Fibroblast of skin of left biceps (primary cell): ENCODE data around the gene ABCG1.

Source experiments
- DNase-seq, 2 experiments: peaks; one replicate each; pipeline ENCODE4 v3.0.0-alpha.2; 2013; ENCODE audit warnings: low read depth in 2 of 2

The ABCG1 gene

DNA sequence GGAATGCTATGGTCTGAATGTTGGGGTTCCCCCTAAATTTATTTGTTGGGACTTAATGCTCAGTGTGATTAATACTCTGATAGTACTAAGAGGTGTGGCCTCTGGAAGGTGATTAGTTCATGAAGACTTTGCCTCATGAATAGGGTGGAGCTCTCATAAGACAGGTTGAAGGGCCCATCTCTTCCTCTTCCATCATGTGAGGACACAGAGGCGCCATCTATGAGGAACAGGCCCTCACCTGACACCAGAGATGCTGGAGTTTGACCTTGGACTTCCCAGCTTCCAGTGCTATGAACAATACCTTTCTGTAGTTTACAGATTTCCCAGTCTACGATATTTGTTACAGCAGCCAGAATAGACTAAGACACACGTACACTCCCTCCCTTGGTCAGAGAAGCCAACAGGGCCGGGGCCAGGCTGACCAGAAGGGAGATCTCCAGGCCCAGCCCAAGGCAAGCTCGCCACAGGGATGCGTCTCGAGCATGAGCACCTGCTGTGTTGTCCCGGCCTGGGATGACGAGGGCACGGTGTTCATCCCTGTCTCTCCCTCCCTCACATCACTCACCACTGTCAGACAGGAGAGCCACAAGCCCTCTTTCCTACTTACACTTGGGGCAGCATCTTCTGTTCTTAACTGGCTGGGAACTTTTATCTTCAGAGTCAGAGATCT, 4.7 kb upstream of the ABCG1 start:
- no peak for DNase-seq

DNA sequence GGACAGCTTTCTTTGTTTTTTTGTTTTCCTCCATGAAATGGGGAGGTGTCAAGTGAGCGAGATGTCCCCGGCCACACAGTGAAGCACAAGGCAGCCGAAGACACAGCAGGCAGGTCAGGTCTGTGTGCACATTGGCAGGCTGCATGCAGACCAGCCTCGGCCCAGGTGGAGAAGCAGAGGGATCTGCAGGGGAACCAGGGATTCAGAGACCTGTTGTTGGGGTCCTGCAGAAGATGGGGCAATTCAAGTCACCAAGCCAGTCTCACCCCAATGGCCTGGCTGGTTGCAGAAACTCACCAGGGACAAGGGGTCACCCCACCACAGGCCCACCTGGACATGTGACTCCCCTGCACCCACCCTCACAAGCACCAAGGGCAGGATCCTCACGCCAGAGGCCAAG, 4.0 kb upstream of the ABCG1 start:
- DNase-seq: no peak

DNA sequence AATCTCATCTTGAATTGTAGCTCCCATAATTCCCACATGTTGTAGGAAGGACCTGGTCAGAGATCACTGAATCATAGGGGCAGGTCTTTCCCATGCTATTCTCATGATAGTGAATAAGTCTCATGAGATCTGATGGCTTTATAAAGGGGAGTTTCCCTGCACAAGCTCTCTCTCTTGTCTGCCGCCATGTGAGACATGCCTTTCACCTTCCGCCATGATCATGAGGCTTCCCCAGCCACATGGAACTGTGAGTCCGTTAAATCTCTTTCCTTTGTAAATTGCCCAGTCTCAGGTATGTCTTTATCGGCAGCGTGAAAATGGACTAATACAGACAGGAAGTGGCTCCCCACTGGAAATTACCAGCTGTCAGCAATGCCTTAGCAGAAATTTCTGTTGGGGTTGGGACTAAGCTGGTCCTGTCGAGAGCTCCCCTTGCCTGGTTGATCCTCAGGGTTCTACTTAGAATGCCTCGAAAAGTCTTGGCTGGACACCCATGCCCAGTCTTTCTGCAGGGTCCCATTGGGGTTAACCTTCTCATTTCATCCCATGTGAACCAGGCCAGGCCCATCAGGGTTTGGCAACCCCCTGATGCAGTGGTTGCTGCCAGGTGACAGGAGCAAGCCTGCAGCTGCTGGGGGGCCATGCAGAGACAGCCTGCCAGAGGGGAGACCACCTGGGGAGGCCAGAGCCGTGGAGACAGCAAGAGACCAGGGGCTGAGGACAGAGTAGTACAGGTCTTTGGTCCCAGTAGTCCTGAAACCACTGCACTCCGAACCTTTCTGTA, 2.8 kb upstream of the ABCG1 start:
- no peak for DNase-seq

DNA sequence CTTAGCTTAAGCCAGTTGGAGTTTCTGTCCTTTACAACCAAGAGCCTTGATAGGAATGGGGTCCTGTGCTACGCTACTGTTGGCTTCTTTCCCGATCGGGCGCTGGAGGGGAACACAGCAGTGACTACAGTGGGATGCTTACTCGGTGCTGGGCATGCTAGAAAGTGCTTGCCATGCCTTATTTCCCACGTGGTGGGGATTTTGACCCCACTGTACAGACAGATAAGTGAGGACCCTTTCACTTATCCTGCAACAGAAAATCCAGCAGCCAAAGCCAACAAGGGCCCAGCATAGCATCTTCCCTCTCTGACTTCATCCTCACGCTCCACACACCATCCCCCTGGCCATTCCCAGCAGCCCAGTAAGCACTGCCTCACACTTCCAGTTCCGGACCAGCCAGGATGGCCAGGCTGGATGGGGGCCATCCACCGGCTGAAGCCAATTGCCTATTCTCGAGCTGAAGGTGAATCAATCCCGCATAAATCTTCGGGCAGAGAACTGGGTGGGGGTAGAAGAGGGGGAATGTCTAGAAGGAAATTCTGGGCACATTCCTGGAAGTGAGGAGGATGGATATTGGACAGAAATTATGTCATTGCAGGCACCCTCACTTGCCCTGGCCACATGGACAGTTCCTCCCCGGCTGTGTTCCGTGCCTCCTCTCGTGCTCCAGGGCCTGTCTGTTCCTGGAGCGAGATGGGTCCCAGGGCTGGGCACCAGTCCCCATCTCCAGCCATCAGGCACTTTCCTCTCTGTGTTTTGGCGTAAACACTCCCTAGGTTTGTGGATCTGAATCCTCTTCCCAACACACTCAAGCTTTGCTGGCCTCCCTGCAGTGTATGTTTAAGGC, 2.0 kb upstream of the ABCG1 start:
- no peak for DNase-seq

DNA sequence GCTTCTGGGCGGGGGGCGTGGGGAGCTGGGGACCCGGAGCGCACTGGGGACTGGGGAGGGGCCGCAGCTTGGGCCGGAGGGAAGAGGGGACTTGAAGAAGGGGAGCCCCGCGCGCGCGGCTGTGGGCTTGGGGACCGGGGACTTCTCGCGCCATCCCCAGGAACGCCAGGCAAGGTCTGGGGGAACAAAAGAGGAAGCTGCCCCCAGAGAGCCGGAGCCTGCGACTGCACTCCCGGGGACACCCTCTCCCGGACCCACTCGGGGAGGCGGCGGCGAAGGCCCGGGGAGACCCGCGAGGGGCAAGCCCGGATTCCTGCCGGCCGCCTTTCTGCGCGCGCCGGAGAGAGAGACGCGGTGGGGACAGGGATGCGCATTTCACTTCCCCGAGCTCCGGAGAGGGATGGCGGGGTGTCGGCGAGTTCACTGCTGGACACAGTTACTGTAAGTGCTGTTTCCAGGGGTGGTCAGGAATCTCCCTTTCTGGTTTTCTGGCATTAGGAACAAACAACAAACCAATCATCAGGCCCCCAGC, 732 bp downstream of the ABCG1 start:
- no peak for DNase-seq

DNA sequence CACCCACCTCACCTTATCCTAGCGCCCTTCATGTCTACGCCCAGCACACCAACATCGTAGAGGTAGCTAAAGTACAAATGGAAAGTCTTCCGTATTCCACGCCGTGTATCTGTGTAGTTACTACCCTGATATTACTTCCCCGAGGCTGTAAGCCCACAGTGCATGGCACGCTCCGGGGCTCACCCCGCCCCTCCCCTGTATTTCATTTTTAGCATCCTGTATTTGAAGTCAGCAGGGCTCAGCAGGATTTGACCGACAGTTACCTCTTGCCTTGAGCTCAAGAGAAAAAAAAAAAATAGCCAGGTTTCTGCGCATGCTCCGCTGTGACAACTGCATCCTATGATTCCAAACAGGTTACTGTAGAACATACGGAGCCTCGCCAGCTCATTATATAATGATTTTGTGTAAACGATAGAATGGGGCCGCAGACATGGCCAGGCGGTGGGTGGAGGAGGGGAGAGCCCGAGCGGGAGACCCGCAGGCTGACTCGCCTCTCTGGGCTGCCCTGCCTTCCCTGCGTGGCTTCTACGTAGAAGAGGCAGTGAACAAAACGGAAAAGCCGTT, 1.3 kb downstream of the ABCG1 start:
- DNase-seq: no peak

DNA sequence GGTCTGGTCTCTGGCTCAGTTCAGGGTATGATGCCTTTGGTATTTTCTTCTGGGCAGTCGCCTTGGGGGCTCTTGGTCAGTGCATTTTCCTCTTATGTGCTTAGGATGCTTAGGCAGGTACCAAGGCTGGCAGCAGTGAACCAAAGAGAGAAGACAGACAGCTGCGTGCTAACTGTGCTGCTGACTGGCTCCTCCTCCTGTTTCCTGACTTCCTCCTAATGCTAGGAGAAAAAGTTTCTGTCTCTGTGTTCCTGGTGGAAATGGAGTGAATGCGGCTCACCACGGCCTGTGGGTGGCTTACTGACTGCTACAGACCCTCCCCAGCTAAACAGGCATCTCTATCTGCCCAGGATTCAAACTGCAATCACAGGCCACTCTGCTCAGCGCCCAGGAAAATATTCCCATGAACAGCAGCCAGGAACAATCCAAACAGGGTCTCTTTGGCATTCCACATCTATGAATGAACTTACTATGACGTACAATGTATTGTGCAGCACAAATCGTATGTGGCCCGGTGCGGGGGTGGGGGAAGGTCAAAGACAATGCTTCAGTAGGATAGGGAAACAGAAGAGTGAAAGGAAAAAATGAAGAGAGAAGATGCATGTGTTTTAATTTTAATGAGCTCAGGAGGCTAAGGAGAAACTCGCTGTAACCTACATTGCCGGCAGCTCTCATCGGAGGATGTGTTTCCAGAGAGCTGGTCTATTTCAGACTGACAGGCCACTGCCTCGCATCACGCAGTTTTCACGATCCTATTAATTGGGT, 2.8 kb downstream of the ABCG1 start:
- DNase-seq: no peak

DNA sequence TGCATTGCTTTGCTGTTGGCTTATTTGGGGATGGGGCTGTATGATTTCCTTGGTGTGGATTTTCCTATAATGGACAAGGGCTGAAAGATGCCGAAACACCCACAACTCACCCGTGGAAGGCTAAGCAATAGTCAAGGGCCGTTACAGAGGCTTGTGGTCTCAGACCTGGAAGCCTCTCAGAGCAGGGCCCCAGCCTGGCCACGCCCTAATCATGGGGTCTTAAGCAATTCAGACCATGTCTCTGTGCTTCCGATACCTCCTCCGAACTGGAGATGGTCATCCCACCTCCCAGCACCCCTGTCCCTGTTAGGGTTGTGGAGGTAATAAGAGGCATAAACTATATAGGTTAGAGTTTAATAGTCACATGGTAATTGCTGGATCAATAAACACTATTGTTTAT, 3.4 kb downstream of the ABCG1 start:
- no peak for DNase-seq

DNA sequence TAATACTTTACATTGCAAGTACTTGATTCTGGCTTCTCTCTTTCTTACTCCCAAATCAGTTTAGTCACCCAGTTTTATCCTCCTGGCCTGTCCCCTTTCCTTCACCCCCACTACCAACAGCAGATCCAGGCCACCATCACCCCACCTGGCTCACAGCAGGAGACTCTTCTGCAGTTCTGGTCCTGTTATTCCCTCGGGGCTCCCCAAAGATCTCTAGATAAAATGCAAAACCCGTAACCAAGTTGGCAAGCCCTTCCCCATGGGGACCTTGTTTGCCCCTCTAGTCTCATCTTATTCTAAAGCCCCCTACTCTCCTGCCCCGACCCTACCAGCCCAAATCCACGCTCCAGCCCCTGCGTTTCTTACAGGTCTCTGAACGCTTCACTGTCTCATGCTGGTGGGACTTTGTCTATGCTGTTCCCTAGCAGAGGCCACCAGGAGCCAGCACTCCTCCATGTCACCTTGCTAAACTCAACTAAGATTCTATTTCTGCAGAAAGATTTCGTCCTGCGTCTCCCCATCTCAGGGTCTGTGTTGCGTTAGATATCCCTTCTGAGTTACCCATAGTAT, 4.0 kb downstream of the ABCG1 start:
- DNase-seq: no peak

DNA sequence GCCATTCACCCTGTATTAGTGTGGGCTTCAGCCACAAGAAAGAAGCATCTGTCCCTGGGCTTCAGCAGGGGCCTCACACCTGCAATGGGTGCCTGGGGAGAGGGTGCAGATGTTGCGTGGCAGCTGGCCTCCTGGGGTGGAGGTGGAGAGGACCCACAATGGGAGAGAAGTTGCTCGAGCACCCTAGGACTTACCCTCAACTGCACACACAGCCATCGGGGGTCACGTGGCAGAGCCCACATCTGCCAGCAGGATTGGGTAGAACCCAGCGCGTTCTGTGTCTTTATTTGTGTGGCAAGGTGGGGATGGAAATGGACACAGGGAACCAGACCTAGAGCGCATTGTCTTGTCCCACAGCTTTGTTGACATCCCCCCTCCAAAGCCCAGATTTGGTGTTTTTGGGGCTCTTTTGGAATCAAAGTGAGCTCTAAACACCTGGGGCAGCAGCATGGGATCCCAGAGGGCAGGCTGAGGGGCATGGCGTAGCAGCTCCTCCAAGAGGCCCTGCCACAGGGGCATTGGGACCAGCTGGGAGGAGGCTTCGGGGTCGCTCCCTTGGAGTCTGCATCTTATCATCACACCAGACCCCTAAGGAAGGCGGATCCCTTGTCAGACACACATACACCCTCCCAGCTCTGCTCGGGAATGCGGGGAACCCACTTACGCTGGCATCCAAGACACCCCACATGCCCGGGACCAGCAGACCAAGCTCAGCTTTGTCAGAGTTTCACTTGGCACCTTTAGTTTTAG, 5.1 kb downstream of the ABCG1 start:
- no peak for DNase-seq

DNA sequence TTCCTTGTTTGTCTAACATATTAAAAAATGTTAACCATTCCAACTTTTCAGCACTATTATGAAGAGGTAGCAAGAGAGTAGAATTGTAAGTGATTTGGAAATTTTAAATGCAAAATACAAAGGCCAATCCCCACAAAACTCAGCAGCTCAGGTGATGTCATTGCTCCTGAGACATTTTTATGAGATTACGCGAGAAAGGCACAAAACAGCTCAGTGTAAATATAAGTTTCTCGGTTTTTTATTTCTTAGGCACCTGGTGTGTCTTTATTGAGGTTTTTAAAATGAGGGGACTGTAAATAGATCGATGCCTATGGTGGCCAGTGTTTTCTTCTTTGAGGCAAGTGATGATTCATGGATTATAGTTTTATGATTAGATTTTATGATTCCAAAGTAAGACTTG, 6.1 kb downstream of the ABCG1 start:
- no peak for DNase-seq

DNA sequence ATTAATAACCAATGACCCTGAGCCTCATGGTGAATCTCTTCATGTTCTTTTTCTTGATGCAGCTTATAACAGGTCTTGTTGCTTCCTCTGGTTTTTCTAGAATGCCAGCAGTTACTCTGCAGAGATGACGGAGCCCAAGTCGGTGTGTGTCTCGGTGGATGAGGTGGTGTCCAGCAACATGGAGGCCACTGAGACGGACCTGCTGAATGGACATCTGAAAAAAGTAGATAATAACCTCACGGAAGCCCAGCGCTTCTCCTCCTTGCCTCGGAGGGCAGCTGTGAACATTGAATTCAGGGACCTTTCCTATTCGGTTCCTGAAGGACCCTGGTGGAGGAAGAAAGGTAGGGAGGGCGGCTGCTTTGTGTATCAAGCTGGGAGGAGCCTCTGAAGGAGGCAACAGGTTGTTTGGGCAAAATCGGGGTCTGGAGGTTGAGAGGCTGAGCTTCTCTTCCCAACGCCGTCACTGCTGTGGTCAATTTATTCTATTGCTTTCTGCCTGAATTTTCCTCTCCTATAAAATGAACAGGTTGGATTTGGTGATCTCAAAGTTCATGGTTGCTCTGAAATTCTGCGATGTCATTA, 6.7 kb downstream of the ABCG1 start:
- DNase-seq: no peak

DNA sequence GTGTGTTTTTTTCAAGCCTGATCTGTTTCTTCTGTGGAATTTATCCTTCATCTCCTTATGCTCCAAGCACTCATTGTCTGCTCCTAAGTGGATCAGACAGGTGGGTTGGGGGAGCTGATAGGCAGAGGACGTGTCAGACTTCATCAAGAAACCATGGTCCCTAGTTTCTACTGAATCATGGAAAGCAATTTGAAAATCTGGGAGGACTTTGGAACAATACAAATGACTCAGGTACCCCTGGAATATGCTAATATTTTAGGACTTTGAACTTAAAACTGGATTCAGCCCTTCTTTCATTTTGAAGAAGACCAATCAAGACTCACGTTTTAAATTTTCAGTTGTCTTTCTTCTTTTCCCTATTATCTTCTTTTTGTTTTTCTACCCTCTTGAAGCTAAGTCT, 7.7 kb downstream of the ABCG1 start:
- DNase-seq: no peak

DNA sequence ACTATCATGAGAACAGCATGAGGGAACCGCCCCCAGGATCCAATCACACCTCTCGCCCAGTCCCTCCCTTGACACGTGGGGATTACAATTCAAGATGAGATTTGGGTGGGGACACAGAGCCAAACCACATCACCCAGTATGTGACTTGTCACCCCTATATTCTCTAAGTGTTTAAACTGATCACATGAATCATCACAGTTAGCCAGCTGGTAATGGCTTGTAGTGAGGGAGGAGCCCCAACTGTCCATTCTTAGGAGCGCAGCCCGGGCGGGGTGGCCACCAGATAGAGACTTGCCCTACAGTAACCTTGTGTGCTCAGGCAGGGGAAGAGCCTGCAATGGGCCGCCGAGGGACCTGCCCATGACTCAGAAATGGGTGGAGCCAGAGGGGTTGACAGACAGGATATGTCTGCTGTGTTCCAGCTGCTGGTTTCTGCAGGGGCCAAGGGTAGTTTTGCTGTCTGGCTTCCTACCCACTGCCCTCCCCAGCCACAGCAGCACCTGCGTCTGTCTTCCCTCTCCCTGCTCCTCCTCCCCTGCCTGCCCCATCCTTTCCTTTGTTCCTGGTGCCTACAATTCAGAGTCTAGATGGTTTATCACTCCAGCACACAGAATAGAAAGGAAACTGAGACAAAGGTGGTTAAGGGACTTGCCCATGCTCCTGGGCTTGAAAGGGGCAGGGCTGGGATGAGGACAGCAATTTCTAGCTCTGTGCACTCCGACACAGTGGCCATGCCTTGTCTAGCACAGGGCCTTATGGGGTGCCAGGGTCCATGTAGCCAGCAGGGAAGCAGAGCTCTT, 9.2 kb downstream of the ABCG1 start:
- no peak for DNase-seq

DNA sequence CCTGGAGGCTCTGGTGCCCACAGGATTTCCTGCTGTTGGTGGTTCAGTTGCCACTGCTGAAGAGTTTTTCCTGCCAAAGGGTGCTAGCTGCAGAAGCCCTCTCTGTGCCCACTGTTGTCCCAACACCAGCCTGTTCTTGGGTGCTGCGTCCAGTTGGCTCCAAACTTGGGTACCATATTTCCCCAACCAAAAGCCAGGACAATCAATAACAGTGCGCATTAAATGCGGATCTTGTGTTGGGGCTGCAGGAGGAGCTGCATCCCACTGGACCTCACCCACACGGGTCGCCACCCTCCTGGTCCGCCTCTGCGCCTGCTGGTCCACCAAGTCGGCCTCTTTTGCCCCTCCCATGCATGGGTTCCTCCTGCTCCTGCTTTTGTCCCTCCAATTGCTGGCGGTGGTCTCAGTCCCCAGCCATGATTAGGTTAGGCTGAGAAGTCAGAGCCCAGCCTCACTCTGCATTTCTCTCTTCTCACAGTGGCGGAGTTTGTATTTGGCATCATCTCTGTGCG, 9.8 kb downstream of the ABCG1 start:
- no peak for DNase-seq

DNA sequence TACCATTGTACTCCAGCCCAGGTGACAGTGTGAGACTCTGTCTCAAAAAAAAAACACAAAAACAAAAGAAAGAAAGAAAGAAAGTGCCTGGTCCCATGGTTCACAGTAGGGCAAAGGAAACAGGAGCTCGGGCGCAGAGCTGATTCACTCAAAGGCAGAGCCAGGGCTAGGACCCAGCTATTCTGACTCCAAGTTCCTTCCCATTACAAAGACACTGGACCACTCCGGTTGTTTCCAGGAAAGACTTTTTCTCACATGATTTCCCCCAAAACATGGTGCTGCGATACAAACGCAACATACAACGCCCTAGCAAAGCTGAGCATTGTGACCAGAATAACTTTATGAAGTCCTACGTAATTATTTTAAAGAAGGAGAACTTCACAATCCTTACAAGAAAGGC, 10.7 kb downstream of the ABCG1 start:
- no peak for DNase-seq

DNA sequence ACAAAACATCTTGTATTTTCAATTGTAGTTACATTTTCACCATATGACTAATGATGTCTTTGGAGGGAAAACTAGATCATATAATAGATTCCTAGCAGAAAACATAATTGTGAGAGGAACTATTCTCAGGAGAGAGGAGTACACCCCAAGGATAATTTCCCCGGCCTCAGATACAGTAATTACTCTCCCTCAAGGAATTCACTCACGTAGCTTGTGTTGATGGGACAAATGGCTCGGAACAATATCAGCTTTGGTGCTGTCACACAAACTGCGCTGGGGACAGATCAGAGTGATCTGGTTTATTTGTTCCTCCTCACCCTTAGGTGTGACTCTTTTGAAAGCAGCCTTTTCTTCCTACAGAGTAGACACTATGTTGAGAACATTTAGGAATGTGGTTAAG, 11.2 kb downstream of the ABCG1 start:
- DNase-seq: no peak

DNA sequence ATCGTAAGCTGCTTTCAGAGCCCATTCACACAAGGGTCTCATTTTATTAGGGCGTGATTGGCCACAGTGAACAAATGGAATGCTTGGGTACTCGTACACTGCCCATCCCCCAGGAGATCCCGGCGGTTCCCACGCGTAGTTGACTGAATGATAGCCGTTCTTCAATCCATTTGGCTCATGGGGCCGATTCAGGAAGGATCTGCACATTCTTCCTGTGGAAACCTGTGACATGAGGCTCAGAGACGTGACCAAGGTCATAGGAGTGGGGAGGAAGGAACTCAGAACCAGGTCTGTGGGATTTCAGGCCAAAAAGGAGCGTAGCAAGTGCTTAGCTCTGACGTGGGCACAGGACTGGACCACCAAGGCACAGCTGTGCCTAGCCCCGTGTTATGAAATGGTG, 11.7 kb downstream of the ABCG1 start:
- no peak for DNase-seq

DNA sequence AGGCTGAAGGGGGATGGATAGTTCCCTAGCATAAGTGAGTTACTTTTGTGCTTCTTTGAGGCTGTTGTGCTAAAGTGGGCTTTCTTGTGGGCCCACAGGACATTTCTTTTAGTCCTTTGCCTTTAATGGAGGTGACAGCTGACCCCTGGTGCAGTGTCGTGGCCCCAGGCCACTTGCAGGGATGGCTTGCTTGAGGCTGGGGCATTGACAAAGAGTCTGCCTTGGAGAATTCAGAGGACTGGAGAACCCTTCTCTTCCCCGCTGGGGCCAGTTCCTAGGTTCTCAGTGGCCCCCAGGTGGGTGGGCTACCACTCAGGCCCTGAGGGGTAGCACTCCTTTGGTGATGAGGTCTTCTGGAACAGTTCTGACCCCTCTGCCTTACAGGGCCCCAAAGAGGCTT, 12.8 kb downstream of the ABCG1 start:
- DNase-seq: no peak
